ENCODE results near the gene PROB1. TPM values are rescaled to one million over a fixed set of nuclear protein-coding genes. Genes with fewer than 3 reads are reported as not detected.

The PROB1 gene
- total and polyA plus RNA-seq, 9 of the 15 experiments (the other 6 are each of a cell fraction or from before 2014, with no cell fraction given) = 0.01 to 1.8 (median 0.47) TPM

GRCh38 chr5:139439013-139439903 is 44.4 kb upstream of the PROB1 start, which contains the start of gene DNAJC18 (continued):
- no peak; the same call in 1 of the 2 replicates for TF ChIP-seq ZNF76 (CRISPR knock-in tag; IDR thresholded peaks at IDR 0.05; ENCODE audit: borderline replicate concordance)
- no peak for TF ChIP-seq ZNF407 (IDR thresholded peaks at IDR 0.05; ENCODE audit: low read depth)
- TF ChIP-seq MYBL2 (IDR thresholded peaks at IDR 0.05; ENCODE audit: low read depth) = no peak
- TF ChIP-seq MYBL2 (CRISPR knock-in tag; IDR thresholded peaks at IDR 0.05; ENCODE audit: borderline replicate concordance) = no peak
- no peak for TF ChIP-seq ZKSCAN3 (CRISPR knock-in tag; IDR thresholded peaks at IDR 0.05)
- no peak for TF ChIP-seq SNIP1 (IDR thresholded peaks at IDR 0.05; ENCODE audit: low read depth)
- no peak for TF ChIP-seq ZBTB12 (CRISPR knock-in tag; IDR thresholded peaks at IDR 0.05)
- TF ChIP-seq ELK1 (CRISPR knock-in tag; IDR thresholded peaks at IDR 0.05) = no peak
- no peak for TF ChIP-seq JUND (IDR thresholded peaks at IDR 0.05; ENCODE audit: borderline replicate concordance, low read depth, low read length)
- TF ChIP-seq JUND (tag; IDR thresholded peaks at IDR 0.05; ENCODE audit: borderline replicate concordance, low read depth, low read length) = peak; percentile 26; the same call in 1 of the 3 replicates
